Tongue (tissue), 2 donors: ENCODE results near the gene MCC. TPM values are rescaled to one million over a fixed set of nuclear protein-coding genes. Genes with fewer than 3 reads are reported as not detected.

Experiments used
- DNase-seq: peaks from one replicate; pipeline ENCODE4 v3.0.0-alpha.2; 2015
- total RNA-seq: library from RNA; depleted of rRNA; stranded (reverse); fragments of >200 nt; gene quantifications from one replicate; pipeline ENCODE4 v1.2.3, GENCODE V29; 2014

The MCC gene
- total RNA-seq, 1 donor from 2014 or later = 51.2 TPM

DNA sequence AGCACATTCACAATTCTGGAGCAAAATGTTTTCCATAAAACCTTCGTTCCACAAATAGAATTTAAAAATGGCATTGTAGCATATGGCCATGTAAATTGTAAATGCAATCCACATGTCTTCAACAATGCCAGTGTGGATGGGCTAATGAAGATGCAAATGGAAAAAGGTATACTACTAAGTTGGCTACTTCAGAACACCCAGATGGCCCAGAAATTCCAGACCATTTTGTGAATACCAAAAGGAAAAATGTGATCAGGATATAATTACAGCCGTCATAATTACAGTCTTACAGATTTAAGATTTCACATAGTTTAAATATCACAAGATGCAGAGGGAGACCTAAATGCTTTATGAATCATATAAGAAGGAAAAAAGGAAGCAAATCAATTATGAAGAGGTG is 170.6 kb downstream of the MCC start:
- DNase-seq = no peak

DNA sequence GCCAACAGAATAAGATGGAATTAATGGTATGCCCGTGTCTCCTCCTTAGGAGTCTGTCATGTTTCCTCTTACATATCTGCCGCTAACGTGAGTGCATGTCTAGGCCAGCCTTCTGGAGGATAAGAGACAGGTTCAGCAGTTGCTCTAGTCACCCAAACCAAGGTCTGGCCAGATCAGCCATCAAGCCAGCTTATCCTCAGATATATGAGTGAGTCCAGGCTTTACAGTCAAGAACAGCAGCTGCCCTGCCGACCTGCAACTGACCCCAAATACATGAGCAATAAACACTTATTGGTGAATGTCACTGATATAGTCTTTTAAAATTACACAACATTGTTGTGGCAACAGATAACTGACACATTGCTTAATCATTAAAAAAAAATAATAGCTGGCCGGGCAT is 177.0 kb downstream of the MCC start:
- no peak for DNase-seq

DNA sequence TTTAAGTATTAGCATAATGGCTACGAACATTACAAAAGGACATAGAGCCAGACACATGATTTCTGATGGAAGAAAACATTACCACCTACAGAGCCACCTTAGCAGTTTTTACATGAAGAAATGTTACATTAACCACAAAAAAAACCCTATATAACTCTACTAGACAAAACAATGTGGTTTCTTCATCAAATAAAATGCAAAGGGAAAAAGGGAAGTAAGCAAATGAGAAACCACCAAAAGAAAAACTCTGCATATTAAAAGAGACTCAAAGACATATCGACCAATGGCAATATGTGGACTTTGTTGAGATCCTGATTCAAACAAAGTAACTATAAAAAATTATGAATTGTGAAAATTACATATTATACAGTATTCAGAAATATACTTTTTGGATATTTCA is 186.1 kb downstream of the MCC start:
- no peak for DNase-seq

DNA sequence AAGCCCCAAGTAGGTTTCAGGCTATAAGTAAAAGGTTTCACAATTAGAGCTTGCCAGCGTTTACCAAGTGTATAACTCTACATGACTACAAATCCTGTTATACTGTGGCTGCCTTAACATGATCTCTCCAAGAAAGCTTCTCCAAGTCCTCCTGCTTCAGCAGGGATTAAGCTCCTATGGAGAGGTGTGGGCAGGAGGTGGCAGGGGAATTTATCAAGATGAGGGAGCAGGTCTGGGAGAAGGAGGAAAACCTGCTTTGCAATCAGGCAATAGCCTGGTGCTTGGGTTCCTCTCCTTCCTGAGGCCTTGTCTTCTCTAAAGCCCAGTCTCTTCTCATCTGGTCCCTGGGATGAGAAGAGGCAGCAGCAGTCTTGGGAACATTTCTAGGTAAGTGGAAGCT is 188.7 kb downstream of the MCC start:
- no peak for DNase-seq

DNA sequence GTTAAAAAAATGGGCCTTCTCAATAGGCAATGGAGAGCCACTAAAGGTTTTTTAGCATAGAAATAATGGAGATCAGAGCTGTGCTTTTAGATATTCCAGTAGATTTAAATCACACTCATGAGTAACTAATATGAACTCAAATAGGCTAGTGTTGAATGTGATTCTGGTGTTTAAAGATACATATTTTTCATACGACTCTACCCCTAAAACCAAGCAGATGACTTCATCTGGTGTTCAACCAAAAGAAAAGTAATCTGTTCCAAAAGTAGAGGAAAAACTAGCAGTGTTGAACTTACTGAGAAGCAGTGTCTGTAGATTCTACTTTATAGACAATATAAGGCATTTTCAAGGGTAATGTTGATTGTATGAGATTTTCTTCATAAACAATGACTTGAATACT is 191.6 kb downstream of the MCC start:
- DNase-seq = no peak

DNA sequence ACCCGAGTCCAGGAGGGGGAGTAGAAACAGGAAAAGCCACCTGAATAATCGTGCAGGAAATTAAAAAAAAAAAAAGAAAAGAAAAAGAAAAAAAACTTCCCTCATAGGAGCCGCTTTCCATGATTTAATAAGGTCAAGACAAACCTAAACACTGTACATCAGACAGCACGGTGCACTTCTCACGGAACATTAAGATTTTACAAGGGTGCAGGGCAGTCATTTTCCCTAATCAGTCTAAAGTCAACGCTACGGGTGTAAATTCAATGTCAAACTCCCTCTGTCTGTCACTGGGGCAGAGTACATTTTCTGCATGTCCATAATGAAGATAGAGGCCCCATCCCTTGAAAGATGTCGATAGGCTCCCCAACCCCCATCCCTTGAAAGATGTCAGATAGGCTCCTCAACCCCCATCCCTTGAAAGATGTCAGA is 193.1 kb downstream of the MCC start:
- no peak for DNase-seq

DNA sequence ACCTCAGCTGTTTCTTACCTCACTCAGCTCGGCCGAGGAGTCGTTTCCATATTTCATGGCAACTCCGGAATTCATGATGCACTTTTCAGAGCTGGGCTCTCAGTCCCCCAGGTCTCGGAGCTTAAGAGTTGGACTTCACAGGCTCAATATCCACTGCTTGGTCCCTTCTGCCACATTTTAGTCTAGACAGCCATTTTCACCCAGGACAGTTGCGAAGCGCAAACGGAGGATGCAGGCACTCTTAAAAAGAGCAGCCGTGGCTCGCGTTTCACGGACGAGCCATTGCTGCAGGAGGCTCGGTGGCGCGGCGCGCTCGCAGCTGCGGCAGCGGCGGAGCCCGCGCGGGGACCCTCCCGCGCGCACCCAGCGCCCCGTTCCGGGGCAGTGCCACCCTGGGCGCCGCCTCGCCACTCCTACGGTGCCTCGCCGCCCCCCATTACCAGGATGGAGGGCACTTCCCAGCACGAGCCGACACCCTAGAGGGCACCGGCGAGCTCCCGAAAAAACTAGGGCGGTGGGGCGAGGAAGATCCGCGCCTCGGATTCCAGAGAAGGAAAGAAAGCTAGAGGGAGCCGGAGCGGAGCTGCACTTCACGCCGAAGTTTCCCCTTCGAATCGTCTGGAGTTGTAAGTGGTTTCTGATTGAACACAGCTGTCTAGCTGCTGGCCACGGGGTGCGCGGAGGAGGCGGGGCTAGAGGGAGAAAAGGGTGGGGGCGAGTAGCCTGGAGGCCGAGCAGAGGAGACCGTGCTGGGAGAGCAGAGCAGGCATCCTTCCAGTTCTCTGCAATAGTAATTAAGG is 193.7 kb downstream of the MCC start:
- DNase-seq = peak; percentile 97

DNA sequence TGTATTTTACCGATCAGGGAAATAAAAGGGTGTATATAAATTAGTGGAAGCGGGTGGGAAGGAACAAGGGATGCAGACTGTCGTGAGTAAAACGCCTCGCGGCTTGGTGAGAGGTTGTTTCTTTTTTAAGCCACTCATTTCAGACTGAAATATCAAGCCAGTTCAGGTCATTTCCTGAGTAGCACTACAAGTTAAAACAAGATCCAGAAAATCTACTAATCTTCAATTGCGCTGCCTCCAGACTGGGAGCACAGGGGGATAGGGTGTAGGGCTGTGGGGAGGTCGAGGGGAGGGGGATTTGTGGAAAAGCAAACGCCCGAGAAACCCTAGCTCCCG is 194.3 kb downstream of the MCC start:
- no peak for DNase-seq

DNA sequence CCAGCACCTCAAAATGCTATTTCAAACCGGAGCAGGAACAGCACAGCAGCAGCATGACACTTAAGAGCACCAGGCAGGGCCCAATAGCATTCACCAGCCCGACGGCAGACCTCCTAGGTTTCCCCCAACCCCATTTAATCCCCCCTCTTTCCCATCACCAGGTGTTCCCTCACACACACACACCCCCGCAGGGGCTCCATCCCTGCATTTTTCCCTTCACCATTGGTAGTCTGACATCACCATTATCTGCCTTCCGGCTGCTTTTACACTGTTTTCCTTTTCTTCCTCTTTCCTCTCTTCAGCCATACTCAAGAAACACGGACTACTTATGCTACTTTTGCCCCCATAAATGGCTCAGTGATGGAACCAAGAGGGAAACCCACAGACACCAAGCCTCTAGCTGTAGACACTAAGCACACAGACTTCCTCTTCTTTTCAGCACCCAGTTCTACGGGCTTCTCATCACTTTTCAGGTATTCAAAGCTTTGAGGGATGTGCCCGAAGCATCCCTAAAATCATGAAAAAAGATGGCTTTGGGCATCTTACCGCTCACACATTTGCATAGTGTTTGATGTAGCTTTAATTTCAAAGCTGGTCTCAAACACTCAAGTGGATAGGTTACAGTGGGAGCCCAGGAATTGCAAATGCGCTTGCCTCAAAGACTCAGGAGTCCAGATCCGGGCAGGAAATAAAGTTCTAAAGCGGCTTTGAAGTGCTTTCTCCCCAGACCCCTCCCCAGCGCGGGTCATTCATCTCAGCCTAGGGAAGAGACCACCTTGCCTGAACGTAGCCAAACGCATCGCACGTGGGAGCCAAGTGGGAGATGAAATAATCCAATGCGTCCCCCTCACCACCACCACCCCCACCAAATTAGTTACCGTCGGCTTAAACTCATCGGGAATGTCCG is 194.9 kb downstream of the MCC start:
- DNase-seq = peak; percentile 32

DNA sequence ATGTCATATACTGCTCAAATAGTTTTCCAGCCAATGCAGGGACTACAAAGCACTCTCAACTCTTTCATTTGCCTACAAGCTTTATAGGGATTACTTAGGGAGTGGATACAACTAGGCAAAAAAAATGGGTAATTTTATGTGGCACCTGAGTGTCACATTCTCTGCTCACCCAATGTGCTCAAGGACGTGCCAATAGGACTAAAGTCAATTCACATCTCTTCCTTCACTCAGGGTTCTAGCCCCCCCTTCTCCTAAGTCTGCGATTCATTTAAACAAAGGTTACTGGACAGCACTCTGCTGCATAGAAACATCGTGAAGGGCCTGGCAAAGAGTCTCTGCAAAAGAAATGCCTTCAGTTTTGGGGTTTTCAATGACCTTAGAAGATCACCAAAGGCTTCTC is 195.8 kb downstream of the MCC start:
- DNase-seq = peak; percentile 28

DNA sequence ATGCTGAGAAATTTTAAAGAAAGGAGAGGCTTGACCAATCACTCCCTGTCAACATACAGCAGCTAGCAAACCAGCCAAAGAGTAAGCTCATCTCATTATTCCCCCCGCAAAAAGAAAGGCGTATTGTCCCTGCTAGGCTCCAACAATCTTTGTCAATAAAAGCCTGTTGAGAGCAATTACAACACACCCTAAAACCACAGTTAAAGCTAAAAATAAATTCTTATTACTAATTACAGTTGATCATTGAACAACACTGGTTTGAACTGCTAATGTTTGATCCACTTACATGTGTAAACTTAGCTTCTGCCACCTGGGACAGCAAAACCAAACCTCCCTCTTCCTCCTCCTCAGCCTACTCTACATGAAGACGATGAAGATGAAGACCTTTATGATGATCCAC is 204.7 kb downstream of the MCC start:
- no peak for DNase-seq

DNA sequence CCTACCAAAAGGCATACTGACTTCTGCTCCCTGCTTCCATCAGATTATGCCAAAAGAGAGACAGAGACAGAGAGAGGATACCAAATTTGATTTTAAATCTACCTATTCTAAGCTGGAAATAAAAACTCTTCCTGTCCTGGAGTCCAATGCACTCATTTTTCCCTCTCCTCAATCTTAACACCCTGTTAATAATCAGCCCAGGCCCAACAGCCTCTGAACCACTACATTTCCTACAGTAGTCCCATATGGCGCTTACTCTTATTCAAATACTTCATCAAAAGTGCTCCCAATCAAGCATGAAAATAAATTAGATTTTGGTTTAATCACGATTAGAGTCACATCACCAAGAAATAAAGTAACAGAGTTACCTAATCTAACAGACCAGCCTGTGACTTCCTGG is 205.8 kb downstream of the MCC start:
- no peak for DNase-seq

DNA sequence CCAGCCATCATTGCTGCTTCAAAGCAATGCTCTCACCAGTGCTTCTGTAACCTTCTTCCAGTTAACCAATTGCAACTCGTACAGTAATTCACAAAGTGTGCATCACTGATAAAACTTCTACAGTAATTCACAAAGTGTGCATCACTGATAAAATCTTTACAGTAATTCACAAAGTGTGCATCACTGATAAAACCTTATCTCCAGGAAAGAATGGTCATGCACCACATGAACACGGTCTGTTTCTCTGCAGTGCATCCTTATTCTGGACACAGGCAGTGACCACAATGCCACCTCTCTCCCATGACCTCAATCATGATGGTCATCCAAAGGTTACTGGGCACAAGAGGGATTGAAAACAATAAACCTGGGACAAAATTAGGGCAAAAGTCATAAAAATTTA is 207.1 kb downstream of the MCC start:
- no peak for DNase-seq

DNA sequence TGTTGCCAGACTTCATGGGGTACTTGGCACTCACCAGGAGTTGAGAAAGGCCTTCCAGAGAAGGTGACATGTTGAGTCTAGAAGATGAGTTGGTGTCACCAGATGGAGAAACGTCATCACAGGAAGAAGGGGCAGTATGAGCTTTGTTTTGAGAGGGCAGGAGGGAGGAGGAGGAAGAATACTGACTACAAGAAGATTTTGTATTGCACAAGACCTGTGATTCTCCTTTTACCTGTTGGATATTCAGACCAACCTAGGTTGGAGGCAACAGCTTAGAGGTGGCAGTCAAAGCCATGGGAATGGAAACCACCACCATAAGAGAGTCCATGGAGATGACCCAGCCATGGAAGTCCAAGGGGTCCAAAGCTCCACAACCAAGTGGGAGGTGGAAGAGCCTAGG is 207.7 kb downstream of the MCC start:
- no peak for DNase-seq

DNA sequence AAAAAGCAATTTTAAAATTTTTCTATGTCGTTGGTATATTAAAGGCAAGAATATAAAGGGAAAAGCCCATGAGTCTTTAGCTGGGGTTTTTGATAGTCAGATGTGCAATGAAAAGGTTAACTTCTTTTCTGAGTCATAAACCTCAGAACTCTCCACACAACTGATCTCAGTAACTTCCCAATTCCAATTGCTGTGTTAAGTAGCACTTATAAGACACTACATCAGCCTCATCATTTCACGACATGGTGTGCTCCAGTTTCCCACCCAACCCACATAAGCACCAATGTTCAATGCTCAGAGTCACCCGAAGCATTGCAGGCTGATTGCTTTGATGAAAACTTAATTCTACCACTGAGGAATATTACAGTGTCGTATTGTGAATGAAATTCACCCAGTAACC is 209.3 kb downstream of the MCC start:
- no peak for DNase-seq

DNA sequence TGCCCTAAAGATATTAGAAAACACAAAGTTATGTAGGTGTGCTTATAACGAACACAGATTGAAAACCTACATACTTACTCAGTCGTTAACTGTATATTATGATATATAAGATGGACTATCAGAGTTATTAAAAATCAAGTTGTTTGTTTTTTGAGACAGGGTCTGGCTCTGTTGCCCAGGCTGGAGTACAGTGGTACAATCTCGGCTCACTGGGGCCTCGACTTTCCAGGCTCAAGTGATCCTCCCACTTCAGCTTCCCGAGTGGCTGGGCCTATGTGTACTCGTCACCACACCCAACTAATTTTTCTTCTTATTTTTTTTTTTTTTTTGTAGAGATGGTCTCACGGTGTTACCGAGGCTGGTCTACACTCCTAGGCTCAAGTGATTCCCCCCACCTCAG is 211.8 kb downstream of the MCC start:
- no peak for DNase-seq

DNA sequence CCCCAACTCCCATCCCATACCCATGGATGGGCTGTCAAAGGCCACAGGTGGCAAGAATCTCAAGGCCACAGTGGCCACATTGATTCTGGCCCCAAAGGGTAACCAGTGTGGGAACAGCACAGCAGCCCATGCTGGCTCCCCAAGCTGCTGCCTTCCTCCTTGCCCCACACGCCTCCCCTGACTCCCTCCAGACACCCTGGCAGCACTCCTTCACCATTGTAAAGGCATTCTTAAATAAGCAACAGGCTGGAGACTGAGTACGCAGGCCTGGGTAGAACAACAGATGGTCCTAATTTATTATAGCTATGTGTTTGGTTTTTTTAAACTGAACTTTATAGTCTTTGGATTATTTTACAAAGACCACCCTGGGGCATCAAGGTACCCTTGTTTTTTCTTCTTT is 212.3 kb downstream of the MCC start:
- no peak for DNase-seq

DNA sequence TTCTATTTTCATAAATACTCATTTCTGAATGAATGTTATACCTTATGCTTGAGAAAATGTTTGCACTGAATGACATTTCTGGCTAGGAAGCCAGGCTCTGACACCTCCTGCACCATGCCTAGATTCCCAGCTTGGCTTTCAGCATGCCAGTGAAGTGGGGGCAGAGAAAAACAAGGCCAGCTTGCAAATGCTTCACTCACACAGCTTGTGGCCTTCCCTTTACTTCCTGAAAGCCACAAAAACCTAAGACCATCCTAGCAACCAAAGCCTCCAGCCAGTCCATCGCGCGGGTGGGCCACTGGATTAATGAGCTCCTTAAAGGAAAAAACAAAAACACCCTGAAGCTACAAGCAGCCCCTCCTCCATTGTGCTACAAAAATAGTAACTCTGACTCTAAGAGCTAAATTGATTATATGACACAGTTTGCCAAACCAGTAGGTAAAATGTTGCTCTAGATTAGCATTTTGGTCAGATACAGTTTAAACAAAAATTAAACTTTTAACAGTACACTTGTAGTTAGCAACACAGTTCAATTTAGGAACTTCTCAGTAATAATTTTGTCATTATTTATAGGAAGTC is 213.3 kb downstream of the MCC start:
- peak; percentile 10 for DNase-seq

DNA sequence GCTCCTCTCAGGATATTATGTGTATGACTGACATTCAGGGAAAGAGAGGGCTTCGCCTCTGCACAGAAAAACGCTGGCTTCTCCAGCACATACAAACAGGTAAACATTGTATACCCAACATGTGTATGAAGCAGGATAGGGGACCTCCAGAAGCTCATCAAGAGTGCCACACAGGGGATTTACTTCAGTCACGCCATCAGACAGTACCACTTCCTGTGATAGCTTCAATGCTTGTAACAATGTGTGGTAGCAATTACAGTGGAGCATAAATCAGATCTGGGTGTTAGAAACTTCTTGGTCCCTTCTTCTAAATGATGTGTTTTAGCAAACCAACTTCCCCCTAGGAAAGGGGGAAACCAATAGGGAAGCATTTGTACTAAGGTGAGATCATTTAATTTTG is 214.3 kb downstream of the MCC start:
- DNase-seq = no peak

DNA sequence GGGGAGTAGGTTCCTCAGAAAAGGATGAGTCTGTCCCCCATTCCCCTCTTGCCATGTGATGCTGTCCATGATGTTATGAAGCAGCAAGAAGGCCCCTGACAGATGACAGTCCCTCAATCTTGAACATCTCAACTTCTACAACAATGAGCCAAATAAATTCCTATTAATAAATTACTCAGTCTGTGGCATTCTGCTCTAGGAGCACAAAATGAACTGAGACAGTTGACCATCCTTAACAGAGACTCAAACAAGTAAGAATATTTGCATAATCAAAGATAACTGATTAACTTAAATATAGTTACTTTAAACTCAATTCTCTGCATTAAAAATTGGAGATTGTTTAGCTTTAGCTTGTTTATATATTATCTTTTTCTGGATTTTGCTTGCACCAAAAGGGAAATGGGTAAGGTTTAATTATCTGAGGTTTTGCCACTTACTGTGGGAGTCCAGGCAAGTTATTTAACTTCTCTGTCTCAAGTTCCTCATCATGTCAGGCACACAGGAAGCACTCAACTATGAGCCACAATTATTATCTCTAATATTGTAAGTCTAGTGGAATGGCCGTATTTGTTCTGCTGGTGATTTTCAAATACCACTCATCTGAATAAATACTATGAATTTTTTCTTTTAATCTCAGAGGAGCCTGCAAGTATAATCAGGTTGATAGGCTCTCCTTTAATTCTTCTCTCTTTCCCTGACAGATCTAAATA is 216.4 kb downstream of the MCC start:
- no peak for DNase-seq

DNA sequence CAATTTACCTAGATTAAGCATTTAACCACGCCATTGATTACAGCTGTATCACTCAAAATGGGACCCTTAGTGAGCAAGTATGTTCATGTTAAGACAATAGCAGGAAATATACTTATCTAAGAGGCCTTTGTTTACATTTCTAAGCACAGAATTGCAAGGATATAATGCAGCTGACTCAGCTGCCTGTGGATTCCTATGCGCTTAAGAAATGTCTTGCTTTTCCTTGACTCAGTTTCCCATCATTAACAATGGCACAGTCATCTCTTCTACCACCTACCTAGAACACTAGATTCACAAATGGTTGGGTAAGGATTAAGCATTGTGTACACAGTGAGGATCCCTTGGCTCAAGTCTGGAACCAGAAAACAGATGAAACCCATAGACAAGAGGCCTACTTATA is 217.2 kb downstream of the MCC start:
- no peak for DNase-seq

DNA sequence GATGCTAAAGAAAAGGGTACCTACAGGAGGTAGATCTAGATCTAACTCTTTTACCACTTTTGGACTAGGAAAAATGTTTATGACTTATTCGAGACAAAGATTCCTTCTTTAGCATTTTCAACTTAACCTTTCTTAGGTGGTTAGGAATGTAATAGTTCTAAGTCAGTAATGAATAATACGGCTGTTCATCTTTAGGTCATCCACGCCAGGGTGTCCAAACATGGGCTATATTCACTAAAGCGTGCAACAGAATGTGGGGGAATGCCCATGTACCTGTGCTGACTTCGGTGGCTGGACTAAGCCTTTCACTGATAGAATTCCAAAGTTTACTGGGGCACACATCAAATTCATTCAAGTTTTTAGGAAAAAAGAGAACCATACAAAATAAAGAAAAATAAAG is 218.2 kb downstream of the MCC start:
- DNase-seq = no peak
